Gastroesophageal sphincter (tissue), 3 donors: Measurements from ENCODE around the gene GLO1.

Experiments used
- CTCF ChIP-seq, 4 experiments: fragments of 200-600 bp in 2 of 4; fragments of 450-650 bp in 2 of 4; sonication (generic) in 1 of 4; IDR thresholded peaks; one replicate each; pipeline ENCODE4 v1.5.1; 2017 to 2019; ENCODE audit warnings: antibody characterized with exemption in 4 of 4, mild to moderate bottlenecking in 2 of 4, moderate library complexity in 2 of 4
- POLR2A ChIP-seq, 2 donors: fragments of 450-650 bp; IDR thresholded peaks; one replicate each; pipeline ENCODE4 v1.6.1; 2017; ENCODE audit warnings: antibody characterized with exemption in 2 of 2, mild to moderate bottlenecking in 2 of 2, moderate library complexity in 1 of 2
- POLR2AphosphoS5 ChIP-seq: sonication (generic); formaldehyde crosslinking; IDR thresholded peaks from one replicate; pipeline ENCODE4 v1.6.1; 2017; ENCODE audit warnings: antibody characterized with exemption

GRCh38 chr6:38708496-38708895, 5.6 kb upstream of the GLO1 start:
- no peak for TF ChIP-seq CTCF (IDR thresholded peaks at IDR 0.05)
- no peak for TF ChIP-seq POLR2AphosphoS5
- TF ChIP-seq POLR2A (IDR thresholded peaks at IDR 0.05), result no peak
